Measurements from ENCODE around the gene HNRNPUL2.

Gene HNRNPUL2

DNA sequence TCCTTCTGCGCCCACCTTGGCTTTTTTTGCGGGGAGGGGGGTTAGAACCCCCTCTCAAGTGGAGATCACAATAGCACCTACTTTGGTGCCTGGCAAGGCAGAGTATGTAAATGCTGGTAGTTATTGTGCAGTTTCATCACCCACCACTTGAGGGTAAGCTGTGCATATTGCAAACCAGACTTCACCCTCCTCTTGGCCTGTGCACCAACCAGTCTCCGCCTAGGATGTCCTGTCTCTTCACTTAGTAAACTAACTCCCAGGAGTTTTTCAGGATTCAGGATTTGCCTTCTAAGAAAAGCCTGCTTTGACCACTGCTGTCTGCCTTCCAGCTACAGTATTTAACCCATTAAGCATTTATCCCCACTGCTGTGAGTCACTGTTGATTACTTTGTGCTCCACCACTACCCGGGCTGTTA, 46.4 kb downstream of the HNRNPUL2 start:
- peak overlapping the region; percentile 31 for H3K27ac ChIP-seq (replicated peaks)
- no peaks in the 10 kb centered on the region for H3K27me3 ChIP-seq (ENCODE audit: insufficient read depth, poor library complexity, severe bottlenecking)
- H3K4me3 ChIP-seq (replicated peaks; ENCODE audit: insufficient read depth, low read length), result no peak overlapping the region
- TF ChIP-seq REST (IDR thresholded peaks at IDR 0.05; ENCODE audit: insufficient replicate concordance, low read depth), result no peak
- no peak for TF ChIP-seq GABPA (IDR thresholded peaks at IDR 0.05; ENCODE audit: low read depth)
- TF ChIP-seq SPI1 (IDR thresholded peaks at IDR 0.05; ENCODE audit: borderline replicate concordance, low read depth), result no peak
- peak; percentile 78 for TF ChIP-seq CTCF (IDR thresholded peaks at IDR 0.05; ENCODE audit: insufficient read depth, low read length)
- TF ChIP-seq POLR2AphosphoS5 (IDR thresholded peaks at IDR 0.05; ENCODE audit: low read depth), result no peak
- DNase-seq (ENCODE audit: low read depth in 1 of 2, low spot score in 1 of 2), result peak in 1 of 2 experiments; percentile 83

DNA sequence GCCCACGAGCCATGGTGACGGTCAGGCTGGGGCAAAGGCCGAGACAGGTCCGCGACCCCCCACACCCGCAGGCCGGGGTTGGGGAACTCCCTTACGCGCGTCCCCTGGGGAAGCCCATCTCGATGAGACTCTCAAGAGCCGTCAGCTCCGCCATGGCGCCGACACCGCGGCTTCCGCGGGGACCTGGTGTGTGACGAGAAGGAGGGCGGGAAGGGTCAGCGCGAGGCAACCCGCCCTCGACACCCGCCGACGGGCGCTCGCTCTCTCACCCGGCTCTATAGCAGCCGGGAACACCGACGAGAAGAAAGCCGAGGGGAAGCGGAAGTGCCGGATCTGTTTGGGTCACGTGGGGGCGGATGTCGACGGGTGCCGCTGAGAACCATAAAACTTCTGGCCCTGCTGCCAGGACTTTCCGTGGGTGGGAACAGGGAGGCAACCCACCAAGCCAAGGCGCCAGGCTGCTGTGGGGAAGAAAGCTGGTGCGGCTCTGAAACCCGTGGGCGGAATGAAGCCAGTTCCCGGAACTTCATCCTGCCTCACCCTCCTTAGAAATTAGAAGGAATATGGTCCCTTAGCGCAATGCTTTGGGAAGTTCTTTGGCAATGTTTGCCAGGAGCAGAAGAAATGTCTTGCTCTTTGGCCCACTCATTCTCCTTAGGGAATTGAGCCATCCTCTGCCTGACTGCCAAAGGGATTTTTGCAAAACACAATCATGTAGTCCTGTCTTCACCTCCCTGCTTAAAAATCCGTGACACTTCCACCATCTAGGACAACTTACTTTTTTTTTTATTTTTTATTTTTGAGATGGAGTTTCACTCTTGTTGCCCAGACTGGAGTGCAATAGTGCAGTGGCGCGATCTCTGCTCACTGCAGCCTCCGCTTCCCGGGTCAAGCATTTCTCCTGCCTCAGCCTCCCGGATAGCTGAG, 48.2 kb downstream of the HNRNPUL2 start, which contains the start of gene UBXN1:
TSS of gene UBXN1 (minus strand) at position 304 of the 927 bp plus-strand sequence. CDS start at position 154, 150 bp downstream.
- Histone ChIP-seq H3K27ac (replicated peaks) (peak within 1 kb of the TSS; percentile 89), H3K4me3 (replicated peaks; ENCODE audit: insufficient read depth, low read length) (peak within 1 kb of the TSS; percentile 100), H3K27me3 (ENCODE audit: insufficient read depth, poor library complexity, severe bottlenecking) (no peaks in the 10 kb centered on the region)
- TF ChIP-seq CTCF (IDR thresholded peaks at IDR 0.05; ENCODE audit: insufficient read depth, low read length), result no peak
- TF ChIP-seq GABPA (IDR thresholded peaks at IDR 0.05; ENCODE audit: low read depth), result peak; percentile 84
- peak; percentile 74; the same call in 1 of the 2 replicates for TF ChIP-seq POLR2AphosphoS5 (IDR thresholded peaks at IDR 0.05; ENCODE audit: low read depth)
- TF ChIP-seq REST (IDR thresholded peaks at IDR 0.05; ENCODE audit: insufficient replicate concordance, low read depth), result peak; percentile 36
- peak; percentile 94 for TF ChIP-seq SPI1 (IDR thresholded peaks at IDR 0.05; ENCODE audit: borderline replicate concordance, low read depth)
- DNase-seq (ENCODE audit: low read depth in 1 of 2, low spot score in 1 of 2), result peak; percentile 92

- TF ChIP-seq POLR2AphosphoS5 (IDR thresholded peaks at IDR 0.05; ENCODE audit: low read depth), result no peak
- TF ChIP-seq REST (IDR thresholded peaks at IDR 0.05; ENCODE audit: insufficient replicate concordance, low read depth), result no peak
- TF ChIP-seq GABPA (IDR thresholded peaks at IDR 0.05; ENCODE audit: low read depth), result no peak
- TF ChIP-seq SPI1 (IDR thresholded peaks at IDR 0.05; ENCODE audit: borderline replicate concordance, low read depth), result no peak; the same call in 1 of the 2 replicates
- no peak for TF ChIP-seq CTCF (IDR thresholded peaks at IDR 0.05; ENCODE audit: insufficient read depth, low read length)
- Histone ChIP-seq H3K27me3 (ENCODE audit: insufficient read depth, poor library complexity, severe bottlenecking) (no peaks in the 10 kb centered on the region), H3K4me3 (replicated peaks; ENCODE audit: insufficient read depth, low read length) (peak overlapping the region; percentile 100), H3K27ac (replicated peaks) (peak overlapping the region; percentile 89)
- no peak for DNase-seq (ENCODE audit: low read depth in 1 of 2, low spot score in 1 of 2)
Measured at GRCh38 chr11:62678433-62678769, 48.9 kb downstream of the HNRNPUL2 start.
